Measurements from ENCODE around the gene CCDC74B.
"Not testable (repeated sequence)": the region's sequence is repeated elsewhere in the genome, so short reads cannot be mapped to it uniquely, and the experiment has no call there.

Gene CCDC74B

GRCh38 chr2:130136546-130136945 lies 8.4 kb downstream of the CCDC74B start:
- H3K36me3 ChIP-seq; H3K9me3 ChIP-seq (ENCODE audit: severe bottlenecking); DNase-seq; H3K27me3 ChIP-seq (ENCODE audit: insufficient read depth, low read depth, severe bottlenecking); H3K4me3 ChIP-seq (ENCODE audit: low read depth, low read length); H3K27ac ChIP-seq: not testable (repeated sequence)

DNA sequence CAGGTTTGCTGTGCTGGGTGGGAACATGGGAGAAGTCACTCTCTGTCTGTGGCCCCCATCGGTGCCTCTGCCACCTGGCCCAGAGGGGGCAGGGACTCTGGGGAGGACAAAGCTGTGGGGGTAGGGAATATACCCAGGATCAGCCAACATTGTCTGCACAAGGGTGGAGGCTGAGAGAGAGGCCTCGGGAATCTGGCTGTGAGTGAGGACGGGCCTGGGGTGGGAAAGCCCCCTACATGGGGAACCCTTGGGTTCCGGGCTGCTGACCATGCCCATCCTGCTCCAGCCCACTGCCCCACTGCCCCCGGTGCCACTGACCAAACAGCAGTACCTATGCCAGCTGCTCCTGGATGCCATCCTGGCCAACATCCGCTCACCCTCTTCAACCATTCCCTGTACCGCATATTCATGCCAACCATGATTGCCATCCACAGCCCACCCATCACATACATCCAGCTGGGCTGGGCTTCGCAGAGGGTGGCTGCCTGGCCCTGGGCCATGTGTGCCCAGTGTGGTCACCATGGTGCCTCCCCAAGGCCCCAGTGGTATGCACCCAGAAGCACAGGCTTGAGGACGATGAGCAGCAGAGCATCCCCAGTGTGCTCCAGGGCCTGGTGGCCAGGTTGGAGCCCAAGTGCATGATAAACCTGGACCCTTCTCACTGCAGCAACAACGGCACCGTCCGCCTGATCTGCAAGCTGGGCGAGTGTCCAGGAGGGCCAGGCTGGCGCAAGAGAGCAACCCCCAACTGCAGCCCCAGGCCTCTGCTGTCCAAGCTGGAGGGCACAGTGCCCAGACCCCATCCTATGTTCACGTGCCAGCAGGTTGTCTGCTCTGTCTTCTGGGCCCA lies 9.0 kb downstream of the CCDC74B start:
- Histone ChIP-seq H3K27me3 (ENCODE audit: insufficient read depth, low read depth, severe bottlenecking) (no peaks in the 10 kb centered on the region), H3K36me3 (no peaks in the 10 kb centered on the region), H3K9me3 (ENCODE audit: severe bottlenecking) (no peaks in the 10 kb centered on the region), H3K4me3 (ENCODE audit: low read depth, low read length) (no peak overlapping the region), H3K27ac (no peak overlapping the region)
- DNase-seq, result no peak
- TF ChIP-seq, protein P1, sequence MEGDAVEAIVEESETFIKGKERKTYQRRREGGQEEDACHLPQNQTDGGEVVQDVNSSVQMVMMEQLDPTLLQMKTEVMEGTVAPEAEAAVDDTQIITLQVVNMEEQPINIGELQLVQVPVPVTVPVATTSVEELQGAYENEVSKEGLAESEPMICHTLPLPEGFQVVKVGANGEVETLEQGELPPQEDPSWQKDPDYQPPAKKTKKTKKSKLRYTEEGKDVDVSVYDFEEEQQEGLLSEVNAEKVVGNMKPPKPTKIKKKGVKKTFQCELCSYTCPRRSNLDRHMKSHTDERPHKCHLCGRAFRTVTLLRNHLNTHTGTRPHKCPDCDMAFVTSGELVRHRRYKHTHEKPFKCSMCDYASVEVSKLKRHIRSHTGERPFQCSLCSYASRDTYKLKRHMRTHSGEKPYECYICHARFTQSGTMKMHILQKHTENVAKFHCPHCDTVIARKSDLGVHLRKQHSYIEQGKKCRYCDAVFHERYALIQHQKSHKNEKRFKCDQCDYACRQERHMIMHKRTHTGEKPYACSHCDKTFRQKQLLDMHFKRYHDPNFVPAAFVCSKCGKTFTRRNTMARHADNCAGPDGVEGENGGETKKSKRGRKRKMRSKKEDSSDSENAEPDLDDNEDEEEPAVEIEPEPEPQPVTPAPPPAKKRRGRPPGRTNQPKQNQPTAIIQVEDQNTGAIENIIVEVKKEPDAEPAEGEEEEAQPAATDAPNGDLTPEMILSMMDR (IDR thresholded peaks at IDR 0.05; ENCODE audit: low read depth, low read length), result no peak

- H3K9me3 ChIP-seq (ENCODE audit: severe bottlenecking); H3K36me3 ChIP-seq; DNase-seq; H3K27ac ChIP-seq; H3K4me3 ChIP-seq (ENCODE audit: low read depth, low read length); H3K27me3 ChIP-seq (ENCODE audit: insufficient read depth, low read depth, severe bottlenecking): not testable (repeated sequence)
These were observed 15.6 kb downstream of the CCDC74B start, which contains the start of gene POTEF for GRCh38 chr2:130129120-130129829. TSS of gene POTEF (minus strand) at chr2:130129222. CDS start at chr2:130120515, 8,707 bp downstream.

DNA sequence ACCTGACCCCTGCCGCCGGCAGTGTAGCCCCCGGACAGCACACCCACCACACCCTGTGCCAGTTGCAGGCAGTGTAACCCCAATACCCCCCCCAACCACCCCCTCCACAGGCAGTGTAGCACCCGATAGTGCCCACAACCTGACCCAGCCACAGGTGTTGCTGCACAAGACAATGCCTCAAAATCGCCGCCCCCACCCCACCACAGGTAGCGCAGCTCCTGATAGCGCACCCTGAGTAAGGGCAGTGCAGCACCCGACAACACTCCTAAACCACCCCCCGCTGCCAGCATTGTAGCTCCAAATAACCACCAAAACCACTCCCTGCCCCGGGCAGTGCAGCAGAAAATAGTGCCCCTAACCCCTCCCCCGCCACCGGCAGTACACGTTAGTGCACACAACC lies 16.4 kb downstream of the CCDC74B start:
- H3K36me3 ChIP-seq; H3K27ac ChIP-seq; DNase-seq; H3K9me3 ChIP-seq (ENCODE audit: severe bottlenecking); H3K27me3 ChIP-seq (ENCODE audit: insufficient read depth, low read depth, severe bottlenecking); H3K4me3 ChIP-seq (ENCODE audit: low read depth, low read length): not testable (repeated sequence)

- not testable (repeated sequence) for H3K4me3 ChIP-seq (ENCODE audit: low read depth, low read length); H3K27me3 ChIP-seq (ENCODE audit: insufficient read depth, low read depth, severe bottlenecking); H3K9me3 ChIP-seq (ENCODE audit: severe bottlenecking); DNase-seq; H3K36me3 ChIP-seq; H3K27ac ChIP-seq
These were observed 17.2 kb downstream of the CCDC74B start for GRCh38 chr2:130127726-130128125.

DNA sequence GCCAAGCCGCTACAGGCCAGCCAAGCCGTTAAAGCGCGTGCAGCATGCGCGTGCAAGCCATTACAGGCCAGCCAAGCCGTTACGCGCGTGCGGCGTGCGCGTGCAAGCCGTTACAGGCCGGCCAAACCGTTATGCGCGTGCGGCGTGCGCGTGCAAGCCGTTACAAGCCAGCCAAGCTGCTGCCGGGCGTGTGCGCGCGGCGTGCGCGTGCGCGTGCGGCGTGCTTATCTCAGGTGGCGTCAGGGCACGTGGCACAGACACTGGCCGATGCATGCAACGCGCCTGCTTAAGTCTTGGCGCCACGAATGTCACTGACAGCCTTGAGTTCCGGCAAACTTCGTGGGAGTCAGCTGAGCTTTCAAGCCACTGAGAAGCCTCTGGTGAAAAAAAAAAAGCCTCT lies 24.0 kb downstream of the CCDC74B start:
- H3K27ac ChIP-seq; H3K4me3 ChIP-seq (ENCODE audit: low read depth, low read length); H3K9me3 ChIP-seq (ENCODE audit: severe bottlenecking); DNase-seq; H3K27me3 ChIP-seq (ENCODE audit: insufficient read depth, low read depth, severe bottlenecking); H3K36me3 ChIP-seq: not testable (repeated sequence)

- peak; percentile 8 for DNase-seq
These were observed 42.1 kb downstream of the CCDC74B start for GRCh38 chr2:130102597-130103363.

More at GRCh38 chr2:130102597-130103363, 42.1 kb downstream of the CCDC74B start:
- not testable (repeated sequence) for H3K9me3 ChIP-seq (ENCODE audit: severe bottlenecking); H3K27ac ChIP-seq; H3K27me3 ChIP-seq (ENCODE audit: insufficient read depth, low read depth, severe bottlenecking); H3K36me3 ChIP-seq; H3K4me3 ChIP-seq (ENCODE audit: low read depth, low read length)
